ENCODE results near the gene TTLL11.

TTLL11 gene

GRCh38 chr9:122110100-122110833 is 17.2 kb upstream of the TTLL11 start:
- DNase-seq (ENCODE audit: low read depth in 3 of 3) = no peak

DNA sequence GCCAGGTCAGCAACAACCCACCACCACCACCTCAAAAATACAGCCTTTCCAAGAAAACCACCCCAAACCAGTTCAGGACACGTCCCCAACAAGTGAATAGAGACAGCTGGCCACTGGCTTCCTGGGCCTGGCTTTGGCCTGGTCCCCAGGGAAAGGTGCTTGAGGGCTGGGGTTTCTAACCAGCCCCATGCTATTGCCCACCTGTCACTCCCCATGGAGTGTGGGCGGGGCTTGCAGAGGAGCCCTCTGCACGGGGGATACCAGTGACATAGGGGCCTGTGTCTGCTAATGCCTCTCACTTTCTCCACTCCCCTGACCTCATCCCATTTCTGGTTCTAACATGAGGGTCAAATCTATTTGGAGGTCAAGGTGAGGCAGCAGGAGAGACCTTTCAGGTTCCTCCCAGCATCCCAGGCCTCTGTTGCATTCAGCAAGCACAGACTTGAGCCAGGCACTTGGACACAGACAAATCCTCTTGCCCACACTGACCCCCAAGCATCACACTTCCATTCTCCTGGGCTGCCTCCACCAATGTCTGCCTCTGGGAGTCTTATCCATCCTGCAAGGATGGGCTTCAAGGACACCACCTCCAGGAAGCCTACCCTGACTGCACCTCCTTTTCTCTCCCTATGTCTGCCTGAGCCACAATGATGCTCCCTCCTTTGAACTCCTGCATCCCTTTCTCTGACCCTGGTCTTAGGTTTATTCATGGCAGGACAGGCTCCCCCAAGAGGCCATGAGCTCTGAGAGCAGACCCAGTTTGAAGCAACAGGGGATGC is 16.1 kb upstream of the TTLL11 start:
- no peak for DNase-seq (ENCODE audit: low read depth in 3 of 3)

DNA sequence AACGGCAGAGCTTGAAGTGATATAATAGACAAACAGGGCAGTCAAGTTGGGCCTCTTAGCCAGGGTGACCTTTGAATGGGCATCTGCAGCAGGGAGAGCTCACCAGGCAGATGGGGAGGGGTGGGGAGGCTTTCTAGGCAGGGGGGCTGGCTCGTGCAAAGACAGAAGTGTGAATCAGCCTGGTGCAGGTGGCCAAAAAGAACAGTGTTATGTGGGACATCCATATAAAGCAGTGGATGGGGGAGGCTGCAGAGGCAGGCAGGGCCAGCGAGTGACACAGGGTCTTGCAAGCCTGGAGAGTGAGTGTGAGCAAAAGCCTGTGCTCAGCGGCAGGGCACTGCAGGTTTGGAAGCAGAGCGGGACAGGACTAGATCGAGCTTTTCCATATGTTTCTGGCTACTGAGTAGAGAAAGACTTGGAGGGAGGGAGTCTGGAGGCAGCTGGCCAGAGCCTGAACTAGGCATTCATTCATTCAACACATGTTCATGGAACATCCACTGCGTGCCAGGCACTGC is 14.2 kb upstream of the TTLL11 start:
- DNase-seq (ENCODE audit: low read depth in 3 of 3) = no peak

DNA sequence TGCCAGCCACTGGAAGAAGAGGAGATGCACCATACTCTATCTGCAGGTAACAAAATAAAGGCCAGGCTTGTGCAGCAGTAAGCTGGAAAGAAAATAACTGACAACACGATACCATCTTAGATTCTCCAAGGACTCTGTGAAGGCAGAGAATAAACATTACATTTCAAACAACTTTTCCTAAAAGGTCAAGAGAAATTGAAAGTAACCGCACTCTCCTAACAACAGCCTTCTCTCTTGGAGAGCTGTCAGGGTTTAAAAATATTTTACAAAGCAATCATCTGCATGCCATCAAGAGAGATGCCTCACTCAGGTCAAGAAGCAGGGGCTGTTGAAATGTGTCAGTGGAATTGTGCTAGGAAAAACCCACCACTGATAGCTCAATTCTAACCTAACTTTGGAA is 13.5 kb upstream of the TTLL11 start:
- no peak for DNase-seq (ENCODE audit: low read depth in 3 of 3)

GRCh38 chr9:122103985-122104384 is 10.9 kb upstream of the TTLL11 start:
- no peak for DNase-seq (ENCODE audit: low read depth in 3 of 3)

- no peak for DNase-seq (ENCODE audit: low read depth in 3 of 3)
Observed at GRCh38 chr9:122102156-122102555, 9.0 kb upstream of the TTLL11 start.

DNA sequence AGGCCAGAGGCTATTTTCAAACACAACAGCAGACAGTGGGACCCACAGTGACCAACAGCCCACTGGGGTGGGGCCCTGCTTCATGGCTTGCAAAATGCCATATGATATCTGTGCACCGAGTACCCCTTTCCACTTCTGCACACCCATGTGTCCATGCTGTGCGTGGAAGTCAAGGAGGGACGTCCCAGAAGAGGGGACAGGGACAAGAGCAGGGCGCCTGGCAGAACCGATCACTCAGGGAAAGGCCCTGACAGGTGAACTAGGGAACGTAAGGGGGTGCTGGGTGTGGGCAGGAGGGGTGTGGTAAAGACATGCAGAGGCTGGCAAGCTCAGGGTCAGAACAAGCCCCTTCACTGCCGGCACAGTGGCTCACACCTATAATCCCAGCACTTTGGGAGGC is 7.6 kb upstream of the TTLL11 start:
- DNase-seq (ENCODE audit: low read depth in 3 of 3) = no peak

DNA sequence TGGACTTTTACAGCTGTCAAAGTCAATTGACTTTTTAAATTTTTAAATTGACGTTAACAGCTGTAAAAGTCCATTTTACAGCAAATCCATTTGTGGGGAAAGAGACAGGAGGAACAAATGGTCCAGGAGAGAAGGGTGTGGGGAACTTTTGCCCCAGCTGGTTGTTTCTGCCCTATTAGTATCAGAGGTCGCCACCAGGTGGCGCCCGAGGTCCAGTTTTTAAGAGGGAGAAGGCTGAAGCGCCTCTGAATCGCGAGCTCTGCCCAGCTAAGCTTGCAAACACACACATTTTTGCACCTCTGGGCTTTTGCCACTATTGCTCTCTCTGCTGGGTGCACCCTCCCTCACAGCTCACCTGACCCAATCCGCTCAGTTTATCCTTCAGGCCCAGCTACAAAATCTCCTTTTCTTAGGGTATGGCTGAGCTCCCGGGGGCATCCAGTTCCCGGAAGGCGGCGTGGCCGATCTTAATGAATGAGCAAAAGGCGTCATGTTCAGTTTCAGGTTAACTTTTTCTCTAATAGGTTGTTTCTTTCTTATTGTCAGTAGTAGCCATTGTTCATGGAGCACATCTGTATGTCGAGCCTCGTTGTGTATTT is 6.3 kb upstream of the TTLL11 start:
- DNase-seq (ENCODE audit: low read depth in 3 of 3) = peak; percentile 55 to 72 (median 63)

DNA sequence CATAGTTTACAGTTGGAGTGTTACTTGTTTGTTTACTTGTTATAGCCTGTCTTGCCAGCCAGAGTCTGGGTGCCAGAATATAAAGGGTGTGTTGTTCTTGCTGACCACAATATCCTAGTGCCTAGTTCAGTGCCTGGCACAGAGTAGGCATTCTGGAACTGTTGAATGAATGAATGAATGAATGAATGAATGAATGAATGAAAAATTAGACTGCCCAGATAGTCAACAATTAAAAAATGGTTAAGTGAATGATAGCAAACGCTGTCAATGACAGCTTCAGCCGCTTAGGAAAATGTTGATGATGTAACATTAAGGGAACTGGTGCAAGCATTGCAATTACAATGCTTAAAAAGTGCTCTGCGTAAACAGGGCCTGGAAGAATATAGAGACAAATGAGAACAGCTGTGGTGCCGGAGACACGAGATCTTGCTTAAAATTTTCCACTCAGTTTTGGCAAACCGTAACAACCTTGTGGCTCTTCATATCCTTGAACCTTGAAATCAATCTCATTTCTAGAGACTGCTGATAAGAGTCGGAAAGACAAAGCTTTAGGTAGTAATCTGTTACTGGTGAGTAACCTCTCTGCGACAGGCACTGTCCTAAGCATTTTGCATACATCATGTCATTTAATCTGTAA is 4.7 kb upstream of the TTLL11 start:
- no peak for DNase-seq (ENCODE audit: low read depth in 3 of 3)

DNA sequence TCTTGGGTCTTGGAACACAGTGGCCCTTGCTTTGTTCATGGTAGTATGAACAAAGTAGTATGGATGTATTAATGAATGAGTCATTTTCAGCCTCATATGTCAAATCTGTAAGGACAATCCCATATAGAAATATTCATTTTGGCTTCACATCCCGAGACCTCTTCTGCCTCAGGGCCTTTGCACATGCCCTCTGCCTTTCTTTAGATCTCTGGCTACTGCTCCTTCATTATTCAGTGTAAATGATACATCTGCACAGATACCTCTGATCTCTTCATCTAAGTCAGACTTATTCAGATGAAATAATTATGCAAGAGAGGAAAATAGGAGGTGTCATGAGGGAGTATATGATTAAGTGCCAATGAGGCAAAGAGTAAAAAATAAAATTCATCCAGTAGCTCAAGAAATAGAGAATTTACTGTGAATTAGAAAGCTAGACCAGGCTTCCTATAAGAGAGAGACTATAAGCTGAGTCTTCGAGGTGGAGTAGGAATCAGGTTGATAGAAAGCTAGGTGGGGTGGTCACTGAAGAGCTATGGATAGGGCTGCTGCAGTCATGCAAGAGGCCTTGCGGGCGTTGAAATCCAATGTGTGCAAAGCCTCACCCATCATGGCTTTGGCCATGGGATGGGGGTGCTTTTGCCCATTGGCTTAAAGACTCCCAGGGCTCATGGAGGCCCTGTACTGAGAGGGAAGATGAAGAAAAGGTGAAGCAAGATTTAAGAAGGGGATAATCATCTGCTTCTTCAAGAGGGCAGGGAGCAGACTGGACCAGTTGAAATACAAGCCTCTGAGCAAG is 3.7 kb upstream of the TTLL11 start:
- no peak for DNase-seq (ENCODE audit: low read depth in 3 of 3)

DNA sequence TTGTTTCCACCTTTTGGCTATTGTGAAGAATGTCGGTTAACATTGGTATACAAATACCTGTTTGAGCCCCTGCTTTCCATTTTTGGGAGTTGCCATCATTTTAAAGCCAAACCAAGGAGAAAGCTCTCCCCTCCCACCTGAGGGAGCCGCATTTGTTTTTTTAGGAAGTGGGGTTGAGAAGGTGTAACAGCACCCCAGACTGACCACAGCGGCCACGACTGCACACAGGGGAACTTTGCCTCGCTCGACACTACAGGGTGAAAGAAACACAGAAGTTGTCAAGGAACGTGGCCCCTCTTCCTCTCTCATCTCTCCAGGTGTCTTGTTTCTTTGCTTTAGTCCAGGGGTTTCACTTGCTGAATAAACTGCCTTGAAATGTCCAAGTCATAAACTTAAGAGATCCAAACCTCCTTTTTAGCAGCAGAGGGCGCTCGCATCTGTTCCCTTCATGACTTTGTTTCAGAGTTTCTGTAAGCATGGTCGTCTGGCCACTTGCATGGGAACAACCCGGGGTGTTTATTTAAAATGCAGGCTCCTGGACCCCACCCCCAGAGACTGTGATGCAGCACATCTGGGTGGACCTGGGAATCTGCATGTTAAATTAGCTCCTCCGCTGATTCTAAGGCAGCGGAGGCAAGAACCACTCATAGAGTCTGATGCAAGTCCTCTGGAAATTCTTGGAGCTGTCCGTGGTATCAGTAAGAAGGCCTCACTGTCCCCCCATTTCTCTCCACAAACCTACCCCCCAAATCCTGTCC is 2.1 kb upstream of the TTLL11 start:
- DNase-seq (ENCODE audit: low read depth in 3 of 3) = peak; percentile 18 to 37 (median 25)

DNA sequence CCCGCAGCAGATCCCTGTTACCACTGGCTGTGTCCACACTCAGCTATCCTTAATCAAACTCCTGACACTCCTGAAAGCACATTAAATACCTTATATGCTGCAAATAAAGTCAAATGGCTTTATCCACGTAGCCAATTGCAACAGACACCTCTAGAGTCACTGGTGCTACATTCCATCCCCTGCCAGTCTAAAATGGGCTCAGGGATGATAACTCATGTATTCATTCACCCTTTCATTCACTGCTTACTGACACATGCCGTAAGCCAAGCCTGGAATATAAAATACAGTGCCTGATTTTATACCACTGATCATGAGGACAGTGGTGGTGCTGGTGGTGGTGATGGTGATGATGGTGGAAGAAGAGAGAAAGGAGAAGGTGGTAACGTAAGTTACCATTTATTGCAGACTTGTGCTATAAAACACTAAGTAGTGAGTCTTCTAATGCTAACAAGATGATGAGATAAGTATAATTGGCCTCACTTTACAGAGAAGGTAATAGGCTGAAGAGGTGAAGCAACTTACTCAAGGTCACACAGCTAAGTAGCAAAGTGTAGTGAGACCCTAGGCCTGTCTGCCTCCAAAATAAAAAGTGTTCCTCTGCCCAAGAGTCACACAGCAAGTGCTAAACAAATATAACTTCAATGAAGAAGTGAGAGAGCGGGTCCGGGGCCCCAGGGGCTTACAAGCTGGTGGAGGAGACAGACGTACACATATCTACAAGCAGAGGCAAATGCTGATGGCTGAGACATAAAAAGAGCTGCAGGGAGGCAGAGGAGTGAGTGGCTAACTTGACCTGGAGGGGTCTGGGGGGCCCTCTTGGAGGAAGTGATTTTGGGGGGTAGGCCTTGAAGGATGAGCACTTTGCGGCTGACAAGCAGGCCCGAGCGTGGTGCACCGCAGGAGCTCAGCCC is 1.2 kb downstream of the TTLL11 start:
- no peak for DNase-seq (ENCODE audit: low read depth in 3 of 3)

DNA sequence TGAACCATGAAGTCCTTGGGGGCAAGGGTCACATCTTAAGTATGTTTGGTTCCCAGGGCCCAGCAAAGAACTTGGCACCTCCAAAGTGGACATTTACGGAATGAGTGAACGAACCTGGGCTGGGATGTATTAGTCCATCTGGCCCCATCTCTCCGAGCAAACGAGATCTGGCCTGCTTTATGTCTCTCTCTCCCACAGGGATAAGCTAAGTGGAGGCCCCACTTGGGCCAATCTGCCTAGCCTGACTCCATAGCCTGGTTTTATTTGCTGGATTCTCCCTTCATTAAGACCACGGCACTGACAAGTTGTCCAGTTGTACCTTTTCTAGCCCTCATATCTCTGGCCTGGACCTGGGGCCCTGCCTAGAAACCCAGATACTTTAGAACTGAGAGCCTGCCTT is 2.1 kb downstream of the TTLL11 start:
- no peak for DNase-seq (ENCODE audit: low read depth in 3 of 3)

GRCh38 chr9:122090287-122090883 is 2.7 kb downstream of the TTLL11 start:
- no peak for DNase-seq (ENCODE audit: low read depth in 3 of 3)

DNA sequence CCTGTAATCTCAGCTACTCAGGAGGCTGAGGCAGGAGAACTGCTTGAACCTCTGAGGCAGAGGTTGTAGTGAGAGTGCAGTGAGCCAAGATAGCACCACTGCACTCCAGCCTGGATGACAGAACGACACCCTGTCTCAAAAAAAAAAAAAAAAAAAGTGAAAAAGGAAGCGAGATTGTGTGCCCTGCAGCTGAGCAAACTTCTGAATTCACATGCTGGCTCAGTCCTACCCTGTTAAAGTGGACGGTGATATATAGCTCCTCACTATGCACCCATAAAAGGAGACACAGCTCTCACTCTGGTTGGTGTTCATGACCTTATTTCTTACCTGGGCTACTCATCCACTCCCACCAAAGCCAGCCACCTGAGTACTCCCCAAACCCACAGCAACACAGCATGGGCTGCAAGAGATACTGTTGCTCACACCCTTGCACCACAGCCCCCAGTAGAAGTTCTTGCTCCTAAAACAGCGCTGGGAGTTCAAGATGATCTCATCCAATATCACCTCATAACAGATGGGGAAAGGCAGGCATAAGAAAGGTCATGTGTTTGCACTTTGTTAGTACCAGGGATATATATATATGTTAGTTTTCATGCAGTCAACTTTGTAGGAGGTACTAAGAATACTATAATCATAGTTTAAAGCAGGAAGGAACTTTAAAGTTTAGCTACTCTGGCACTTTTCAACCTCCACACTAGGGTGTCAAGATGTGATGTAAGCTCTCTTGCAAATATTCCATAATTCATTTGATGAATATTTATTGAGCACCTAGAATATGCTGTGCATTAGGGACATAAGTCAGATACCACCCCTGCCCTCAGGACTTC is 4.0 kb downstream of the TTLL11 start:
- DNase-seq (ENCODE audit: low read depth in 3 of 3) = no peak

DNA sequence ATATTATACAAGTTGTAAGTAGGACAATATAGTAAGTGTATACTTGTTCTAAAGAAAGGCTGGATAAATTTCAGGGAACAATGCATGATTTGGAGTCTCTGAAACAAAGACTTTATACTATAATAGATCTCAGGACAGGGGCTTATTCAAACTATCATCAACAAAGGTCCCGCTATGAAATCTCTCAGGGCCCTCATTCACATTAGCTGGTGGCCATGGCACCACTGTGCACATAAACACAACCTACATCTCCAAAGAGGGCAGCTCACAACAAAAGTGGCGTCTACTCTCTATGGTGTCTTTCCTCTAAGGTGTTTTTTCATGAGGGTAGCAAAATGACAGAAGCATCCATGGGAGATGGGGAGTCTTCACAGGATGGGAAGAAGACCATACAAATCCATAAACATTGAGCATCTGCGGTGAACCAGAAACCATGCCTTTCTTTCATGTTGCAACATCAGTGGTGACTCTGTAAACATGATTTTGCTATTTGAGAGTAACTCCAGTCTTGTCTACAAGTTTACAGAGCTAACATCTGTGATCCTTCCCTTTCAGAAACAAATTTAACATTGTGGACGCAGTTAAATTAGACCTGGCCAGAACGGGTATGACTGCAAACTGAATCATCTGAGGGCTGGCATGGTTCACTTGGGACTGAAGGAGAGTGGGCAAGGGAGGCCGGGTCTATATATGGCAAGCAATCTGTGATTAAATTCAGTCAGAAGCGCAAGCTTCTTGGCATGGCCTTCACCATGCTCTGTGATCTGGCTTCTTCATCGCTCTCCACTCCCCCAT is 5.5 kb downstream of the TTLL11 start:
- no peak for DNase-seq (ENCODE audit: low read depth in 3 of 3)

DNA sequence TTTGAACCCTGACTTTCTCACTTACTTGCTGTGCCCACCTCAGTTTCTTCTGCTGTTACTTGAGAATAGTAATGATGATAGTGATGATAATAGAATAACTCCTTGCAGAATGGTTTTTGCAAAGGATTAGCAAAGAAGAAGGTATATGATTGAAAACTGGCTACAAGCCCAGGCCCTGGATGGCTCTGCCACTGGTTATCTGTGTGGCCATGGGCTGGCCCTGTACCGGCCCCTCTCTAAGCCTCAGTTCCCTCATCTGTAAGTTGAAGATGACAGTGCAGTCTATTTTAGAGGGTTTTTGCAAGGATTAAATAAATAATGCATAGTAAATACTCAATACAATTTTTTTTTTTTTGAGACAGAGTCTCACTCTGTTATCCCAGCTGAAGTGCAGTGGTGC is 6.2 kb downstream of the TTLL11 start:
- no peak for DNase-seq (ENCODE audit: low read depth in 3 of 3)
